ENCODE results near the gene CDH23.

DNA sequence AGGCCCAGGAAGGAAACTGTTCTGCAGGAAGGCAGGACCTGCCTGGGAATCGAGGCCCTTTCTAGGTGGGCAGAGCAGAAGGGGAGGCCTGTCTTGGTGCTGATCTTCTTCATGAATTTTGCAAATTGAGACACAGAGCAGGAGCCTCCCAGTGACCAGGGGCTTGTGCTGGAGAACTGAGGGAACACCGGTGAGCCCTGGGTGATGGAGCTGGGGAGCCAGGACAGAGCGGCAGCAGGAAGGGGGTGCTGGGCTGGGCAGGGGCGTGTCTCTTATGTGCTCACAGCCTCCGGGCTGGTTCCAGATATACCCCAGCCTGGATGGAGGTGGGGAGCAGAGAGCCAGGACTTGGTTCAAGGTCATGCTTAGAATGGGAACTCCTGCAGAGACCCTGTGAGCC, 182.9 kb downstream of the CDH23 start:
- TF ChIP-seq EZH2phosphoT487 (IDR thresholded peaks at IDR 0.05; ENCODE audit: insufficient read depth, low read depth) (no peak), EZH2 (IDR thresholded peaks at IDR 0.05; ENCODE audit: insufficient read depth, poor library complexity, severe bottlenecking) (no peak)

Measured in GM23248 (cell line).